Cerebellar nuclear complex (tissue), 1 donor: ENCODE results near the gene SSB.
"Not testable (repeated sequence)": the region's sequence is repeated elsewhere in the genome, so short reads cannot be mapped to it uniquely, and the experiment has no call there.

Experiments used
- DNase-seq, 2 experiments: peaks; one replicate each; lab custom pipeline; 2025; lab: John Stamatoyannopoulos, UW

SSB gene

GRCh38 chr2:169798718-169799592 is at the start of gene SSB:
TSS of gene SSB (plus strand) at chr2:169798871. CDS start at chr2:169800961, 2,090 bp downstream.
- DNase-seq: peak; percentile 69 to 75

- DNase-seq: no peak
Observed at GRCh38 chr2:169752752-169753151, 45.9 kb upstream of the SSB start.

- no peak for DNase-seq
Observed at GRCh38 chr2:169755083-169755870, 43.4 kb upstream of the SSB start.

- no peak for DNase-seq
Observed at GRCh38 chr2:169756342-169756741, 42.3 kb upstream of the SSB start.

- DNase-seq: no peak
Observed at GRCh38 chr2:169757356-169757755, 41.3 kb upstream of the SSB start.

GRCh38 chr2:169757778-169758177 is 40.9 kb upstream of the SSB start:
- no peak for DNase-seq

- DNase-seq: no peak
Observed at GRCh38 chr2:169759987-169760386, 38.7 kb upstream of the SSB start.

- not testable (repeated sequence) for DNase-seq
Observed at GRCh38 chr2:169760798-169761197, 37.9 kb upstream of the SSB start.

- no peak for DNase-seq
Observed at GRCh38 chr2:169761251-169761969, 37.3 kb upstream of the SSB start.

- no peak for DNase-seq
Observed at GRCh38 chr2:169761970-169762292, 36.7 kb upstream of the SSB start.

- no peak for DNase-seq
Observed at GRCh38 chr2:169765523-169765922, 33.1 kb upstream of the SSB start.

GRCh38 chr2:169767243-169767888 is 31.3 kb upstream of the SSB start:
- no peak for DNase-seq

- DNase-seq: no peak
Observed at GRCh38 chr2:169768262-169768995, 30.2 kb upstream of the SSB start.

- no peak for DNase-seq
Observed at GRCh38 chr2:169771021-169771420, 27.6 kb upstream of the SSB start.

GRCh38 chr2:169771612-169772011 is 27.1 kb upstream of the SSB start:
- no peak for DNase-seq

GRCh38 chr2:169772651-169773050 is 26.0 kb upstream of the SSB start:
- no peak for DNase-seq

- no peak for DNase-seq
Observed at GRCh38 chr2:169775354-169775753, 23.3 kb upstream of the SSB start.

- no peak for DNase-seq
Observed at GRCh38 chr2:169775765-169776164, 22.9 kb upstream of the SSB start.

- no peak for DNase-seq
Observed at GRCh38 chr2:169776252-169776761, 22.4 kb upstream of the SSB start.

GRCh38 chr2:169778446-169778845 is 20.2 kb upstream of the SSB start:
- no peak for DNase-seq
